ENCODE data around the gene CDH4.

CDH4 gene

DNA sequence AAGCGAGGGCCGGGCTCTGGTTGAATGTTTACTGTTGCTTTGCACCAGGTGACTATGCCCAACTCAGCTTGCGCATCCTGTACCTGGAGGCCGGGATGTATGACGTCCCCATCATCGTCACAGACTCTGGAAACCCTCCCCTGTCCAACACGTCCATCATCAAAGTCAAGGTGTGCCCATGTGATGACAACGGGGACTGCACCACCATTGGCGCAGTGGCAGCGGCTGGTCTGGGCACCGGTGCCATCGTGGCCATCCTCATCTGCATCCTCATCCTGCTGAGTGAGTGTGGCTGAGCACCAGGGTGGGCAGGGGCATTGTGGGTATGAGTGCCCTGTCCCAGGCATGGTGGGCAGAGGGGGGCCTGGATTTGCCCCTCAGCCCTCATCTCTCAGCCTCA lies 677.5 kb downstream of the CDH4 start:
- no peak for DNase-seq

DNA sequence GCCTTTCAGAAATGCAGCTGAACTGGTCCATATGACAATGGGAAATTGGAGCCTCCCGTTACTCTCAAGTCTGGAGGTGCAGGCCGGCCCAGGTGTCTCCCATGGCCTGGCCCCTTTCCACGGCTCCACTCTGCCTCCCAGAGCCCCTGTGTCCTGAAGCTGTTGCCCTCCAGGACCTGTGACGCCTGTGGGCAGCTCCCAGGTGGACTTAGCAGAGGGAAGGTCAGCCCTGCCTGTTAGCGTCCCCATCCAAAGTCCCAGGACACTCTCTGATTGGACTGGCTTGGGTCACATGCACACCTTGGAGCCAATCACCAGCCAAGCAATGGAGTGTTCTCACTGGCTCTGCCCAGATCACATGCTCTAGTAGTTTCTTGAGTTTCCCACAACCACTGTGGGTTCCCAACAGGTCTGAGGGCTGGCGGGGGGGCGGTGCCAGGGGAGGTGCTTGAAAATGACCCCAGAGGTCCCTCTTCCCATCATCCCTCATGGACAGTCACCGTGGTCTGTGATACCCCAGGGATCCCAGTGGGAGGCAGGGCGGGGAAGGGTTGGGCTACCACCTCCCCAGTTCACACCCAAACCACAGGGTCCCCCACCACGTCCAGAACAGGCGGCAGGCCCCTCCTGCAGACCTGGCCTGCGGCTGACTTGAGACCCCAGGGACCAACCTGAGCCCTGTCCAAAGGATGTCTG lies 678.1 kb downstream of the CDH4 start:
- no peak for DNase-seq

DNA sequence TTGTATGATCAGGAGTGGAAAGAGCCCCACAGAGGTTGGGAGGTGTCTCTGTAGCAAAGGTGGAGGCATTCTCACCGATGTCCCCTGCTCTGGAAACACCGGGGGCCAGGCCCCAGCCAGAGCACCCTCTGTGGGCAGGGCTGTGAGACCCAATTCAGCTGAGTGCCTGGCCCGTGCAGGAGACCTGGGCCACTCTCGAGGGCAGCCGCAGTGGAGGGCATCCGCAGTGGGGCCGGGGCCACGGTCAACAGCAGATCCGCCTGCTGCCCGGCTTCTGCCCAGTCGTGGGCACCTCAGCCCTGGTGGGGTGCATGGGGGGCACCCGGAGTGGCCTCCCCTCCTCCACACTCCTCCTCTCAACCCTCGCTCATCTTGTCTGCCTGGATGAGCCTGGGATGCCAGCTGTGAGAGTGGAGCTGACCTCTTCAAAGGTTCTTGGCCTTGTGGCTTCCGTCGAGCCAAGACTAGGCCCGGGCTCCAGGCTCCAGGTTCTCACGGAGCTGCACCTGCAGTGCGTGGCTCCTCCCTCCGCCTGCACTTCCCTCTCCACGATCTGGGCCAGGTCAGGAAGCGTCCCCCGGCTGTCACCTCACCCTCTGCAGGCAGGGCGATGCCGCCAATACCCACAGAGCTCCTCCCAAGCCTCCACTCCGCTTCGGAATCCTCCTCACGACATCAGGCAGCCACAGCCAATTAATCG lies 678.9 kb downstream of the CDH4 start:
- no peak for DNase-seq

DNA sequence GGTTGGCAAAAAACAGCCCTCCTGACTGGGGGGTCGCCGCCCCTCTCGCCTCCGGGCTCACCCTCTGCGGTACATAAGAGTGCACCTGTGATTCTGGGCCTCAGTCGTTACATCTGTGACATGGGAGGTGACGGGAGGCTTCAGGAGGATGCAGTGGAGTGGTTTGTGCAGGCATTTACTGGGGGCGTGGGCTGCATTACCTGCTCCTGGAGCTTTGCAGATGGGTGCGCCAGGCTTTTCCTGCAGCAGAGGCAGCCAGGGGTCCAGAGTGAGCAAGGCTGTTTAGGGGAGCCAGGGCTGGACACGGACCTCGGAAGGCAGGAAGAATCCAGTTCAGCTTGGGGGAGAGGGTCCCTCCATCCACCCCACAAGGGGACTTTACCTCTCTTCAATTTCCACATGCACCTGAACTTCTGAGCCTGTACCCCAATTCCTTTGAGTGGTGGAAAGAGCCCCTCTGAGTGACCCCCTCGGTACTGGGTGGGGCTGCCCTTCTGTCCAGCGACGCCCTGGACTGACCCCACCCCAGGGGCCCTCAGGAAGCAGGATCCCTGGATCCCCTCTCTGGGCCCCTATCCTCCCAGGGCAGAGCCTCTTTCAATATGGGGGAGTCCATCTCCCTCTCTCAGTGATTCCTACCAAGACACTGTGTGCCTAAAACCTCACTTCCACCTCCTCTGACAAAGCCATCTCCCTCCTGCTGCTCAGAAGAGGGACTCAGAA lies 679.6 kb downstream of the CDH4 start:
- DNase-seq, result no peak

DNA sequence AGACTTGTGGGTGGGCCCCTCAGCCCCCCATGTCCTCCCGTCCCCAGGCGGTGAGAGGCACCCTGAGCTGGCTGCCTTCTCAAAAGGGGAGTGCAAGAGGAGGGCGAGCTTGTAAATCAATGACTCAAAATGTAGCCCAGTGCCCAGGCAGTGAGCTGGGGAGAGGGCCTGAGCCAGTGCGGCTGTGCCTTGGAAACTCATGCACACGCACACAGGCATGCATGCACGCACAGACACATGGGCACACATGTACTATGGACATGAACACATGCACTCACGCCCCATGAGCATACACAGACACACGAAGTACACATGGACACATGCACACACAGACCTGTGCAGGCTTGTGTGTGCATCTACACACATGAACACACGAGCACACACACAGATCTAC lies 680.1 kb downstream of the CDH4 start:
- DNase-seq, result no peak

DNA sequence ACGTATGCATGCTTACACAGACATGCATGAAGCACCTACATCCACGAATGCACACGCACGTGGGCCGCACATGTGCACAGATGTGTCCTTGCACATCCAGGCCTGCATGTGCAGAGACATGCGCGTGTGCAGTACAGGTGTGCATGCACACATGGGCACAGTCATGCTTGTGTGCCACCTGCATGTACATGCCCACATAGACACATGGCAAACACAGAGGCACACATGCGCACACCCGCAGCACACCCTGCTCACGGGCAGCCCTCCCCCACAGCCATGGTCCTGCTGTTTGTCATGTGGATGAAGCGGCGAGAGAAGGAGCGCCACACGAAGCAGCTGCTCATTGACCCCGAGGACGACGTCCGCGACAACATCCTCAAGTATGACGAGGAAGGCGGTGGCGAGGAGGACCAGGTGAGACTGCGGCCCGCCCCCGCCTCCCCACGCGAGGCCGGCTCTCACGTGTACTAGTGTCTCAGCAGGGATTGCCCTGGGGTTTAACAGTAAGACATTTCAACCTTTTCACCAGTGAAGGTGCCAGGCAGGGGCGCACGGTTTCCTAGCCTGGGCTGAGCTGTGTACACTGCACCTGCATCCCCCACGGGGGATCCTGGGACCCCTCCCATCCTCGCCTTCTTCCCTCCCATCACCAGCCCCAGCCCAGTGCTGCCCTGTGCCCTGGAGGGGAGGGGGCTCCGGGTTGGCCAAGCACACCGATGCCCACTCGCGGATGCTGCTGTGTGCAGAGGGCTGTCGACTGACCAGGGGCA lies 680.8 kb downstream of the CDH4 start:
- DNase-seq, result no peak

DNA sequence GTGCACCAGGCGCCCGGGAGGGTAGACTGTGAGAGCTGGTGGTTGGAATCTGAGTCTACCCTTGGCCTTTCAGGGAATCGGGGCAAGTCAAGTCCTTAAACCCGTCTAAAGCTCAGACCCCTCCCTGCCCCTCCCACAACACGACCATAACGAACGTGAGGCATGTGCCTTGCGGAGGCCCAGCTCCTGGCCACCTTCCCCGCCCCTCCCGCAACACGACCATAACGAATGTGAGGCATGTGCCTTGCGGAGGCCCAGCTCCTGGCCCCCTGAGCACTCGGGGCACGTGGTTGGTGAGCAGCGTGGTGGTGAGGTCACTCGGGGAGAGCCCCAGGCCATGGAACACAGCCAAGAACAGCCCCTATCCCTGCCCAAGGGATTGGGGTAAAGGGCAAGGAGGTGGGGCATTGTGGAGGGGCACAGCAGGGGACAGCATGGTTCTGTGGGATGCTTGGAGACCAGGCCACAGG lies 681.5 kb downstream of the CDH4 start:
- no peak for DNase-seq

DNA sequence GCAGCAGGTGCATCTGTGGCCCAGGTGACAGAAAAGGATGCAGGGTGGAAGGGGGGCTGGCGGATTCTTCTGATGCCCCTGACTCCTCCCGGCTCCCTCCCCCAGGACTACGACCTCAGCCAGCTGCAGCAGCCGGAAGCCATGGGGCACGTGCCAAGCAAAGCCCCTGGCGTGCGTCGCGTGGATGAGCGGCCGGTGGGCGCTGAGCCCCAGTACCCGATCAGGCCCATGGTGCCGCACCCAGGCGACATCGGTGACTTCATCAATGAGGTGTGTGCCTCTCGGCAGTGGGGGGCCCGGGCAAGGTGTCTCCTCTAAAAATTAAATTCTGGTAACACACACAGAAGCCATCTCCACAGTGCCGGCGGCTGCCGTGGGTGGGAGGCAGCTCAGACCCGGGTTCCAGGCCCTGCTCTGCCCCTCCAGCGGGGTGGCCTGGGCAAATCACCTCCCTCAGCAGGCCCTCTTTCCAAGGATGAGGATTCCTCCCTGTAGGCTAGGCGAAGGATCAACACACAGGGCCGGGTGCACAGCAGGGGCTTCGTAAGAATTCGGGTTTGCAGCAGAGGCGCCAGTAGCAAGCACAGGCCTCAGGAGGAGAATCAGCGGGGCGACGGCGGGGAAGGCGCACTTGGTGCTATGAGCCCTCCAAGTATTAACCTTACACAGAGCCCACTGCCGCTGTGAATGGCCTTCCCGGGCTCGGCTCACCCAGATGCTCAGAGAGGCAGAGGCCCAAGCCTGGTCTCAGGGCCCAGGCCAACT lies 682.1 kb downstream of the CDH4 start:
- no peak for DNase-seq

DNA sequence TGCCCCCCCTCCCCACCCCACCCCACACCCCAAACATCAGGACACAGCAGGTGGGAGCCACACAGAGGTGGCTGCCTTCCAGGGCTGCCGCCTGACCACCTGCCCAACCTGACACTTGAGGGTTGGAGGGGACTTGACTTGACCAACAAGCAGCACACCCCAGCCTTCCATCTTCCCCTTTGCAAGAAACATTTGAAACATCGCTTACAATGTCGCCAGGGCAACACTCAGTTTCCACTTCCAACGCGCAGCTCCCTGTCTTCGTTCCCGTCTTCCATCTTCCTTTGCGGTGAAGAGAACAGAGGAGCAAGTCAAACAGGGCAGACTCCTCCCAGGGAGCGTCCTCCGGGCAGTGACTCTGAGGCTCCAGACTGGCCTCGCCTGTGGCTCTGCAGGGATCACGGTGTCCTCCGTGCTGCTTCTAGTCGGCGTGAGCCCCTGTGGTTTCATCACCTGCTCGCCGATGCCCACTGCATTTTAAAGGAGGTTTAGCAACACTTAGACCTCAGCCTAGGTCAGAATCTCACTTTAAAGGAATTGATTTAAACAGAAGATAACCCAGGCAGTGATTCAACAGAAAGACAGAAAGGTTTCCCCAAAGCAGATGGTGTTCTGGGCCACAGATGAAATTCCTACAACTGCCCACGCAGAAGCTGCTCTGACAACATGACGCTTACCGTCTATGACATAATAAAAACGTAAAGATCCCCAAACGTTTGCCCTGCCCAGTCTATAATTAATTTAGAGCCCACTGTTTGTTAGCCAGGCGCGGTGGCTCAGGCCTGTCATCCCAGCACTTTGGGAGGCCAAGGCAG lies 682.9 kb downstream of the CDH4 start:
- DNase-seq, result no peak

DNA sequence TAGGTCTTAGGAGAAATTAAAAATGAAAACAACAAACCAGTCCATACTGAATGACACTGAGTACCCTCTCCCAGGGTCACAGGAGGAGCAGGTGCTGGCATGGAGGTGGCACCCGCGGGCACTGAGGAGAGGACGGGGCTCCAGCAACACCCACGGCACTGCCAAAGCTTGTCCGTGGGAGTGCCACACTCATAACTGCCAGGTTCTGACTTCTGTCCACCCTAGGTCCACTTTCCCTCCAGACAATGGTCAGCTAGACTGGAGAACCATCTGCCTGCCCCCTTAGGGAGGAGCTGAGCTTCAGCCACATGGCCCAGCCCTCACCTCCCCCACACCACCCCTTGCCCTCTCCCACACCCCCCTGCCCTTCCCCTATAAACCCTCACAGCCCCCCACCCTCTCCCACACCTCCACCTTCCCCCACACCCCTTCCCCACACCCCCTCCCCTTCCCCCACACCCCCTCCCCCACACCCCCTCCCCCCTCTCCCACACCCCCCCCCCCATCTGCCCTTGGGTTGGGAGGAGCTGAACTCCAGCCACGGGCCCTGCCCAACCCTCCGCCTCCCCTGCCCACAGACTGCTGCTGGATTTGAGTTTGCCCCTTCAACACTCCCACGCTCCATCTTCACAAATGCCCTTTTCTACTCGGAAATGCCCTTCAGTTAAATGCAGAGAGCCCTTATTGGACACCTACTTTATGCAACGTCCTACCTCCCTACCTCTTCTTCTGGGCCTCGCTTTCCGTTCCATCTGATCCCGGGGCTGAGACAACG lies 684.1 kb downstream of the CDH4 start:
- DNase-seq, result no peak

DNA sequence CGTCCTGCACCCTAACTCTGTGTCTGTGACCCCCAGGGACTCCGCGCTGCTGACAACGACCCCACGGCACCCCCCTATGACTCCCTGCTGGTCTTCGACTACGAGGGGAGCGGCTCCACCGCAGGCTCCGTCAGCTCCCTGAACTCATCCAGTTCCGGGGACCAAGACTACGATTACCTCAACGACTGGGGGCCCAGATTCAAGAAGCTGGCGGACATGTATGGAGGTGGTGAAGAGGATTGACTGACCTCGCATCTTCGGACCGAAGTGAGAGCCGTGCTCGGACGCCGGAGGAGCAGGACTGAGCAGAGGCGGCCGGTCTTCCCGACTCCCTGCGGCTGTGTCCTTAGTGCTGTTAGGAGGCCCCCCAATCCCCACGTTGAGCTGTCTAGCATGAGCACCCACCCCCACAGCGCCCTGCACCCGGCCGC lies 684.7 kb downstream of the CDH4 start:
- DNase-seq, result no peak

DNA sequence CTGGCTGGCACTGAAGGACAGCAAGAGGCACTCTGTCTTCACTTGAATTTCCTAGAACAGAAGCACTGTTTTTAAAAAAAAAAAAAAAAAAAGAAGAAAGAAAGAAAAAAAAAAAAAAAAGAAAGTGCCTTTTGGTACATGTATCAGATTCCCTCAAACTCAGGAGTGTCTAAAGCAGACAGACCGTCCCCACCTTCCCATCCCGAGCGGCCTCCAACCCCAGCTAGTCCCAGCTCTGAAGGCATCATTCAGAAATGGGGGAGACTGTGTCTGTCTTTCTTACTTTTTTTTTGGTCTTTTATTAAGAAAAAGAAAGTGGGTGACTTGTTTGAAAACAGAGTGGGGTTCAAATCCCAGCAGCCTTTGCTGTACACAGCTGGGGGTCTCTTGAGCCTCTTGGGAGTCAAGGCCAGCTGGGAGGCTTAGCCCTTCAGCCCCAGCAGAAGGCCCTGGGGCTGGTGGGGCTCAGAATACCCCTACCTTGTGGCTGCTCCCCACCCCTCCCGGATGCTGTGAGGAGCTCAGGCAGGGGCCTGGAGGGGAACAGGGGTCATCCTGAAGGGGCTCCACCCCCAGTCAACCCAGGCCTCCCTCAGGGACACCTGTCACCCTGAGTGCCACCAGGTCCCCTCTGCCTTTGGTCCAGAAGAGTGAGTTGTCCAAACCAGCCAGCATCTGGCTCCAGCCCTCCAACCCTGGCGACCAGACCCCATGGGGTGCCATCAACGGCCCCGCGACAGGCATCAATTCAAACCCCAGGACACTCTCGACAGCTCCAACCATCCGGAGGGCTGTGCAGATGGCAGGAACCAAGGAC lies 685.3 kb downstream of the CDH4 start:
- DNase-seq, result no peak

DNA sequence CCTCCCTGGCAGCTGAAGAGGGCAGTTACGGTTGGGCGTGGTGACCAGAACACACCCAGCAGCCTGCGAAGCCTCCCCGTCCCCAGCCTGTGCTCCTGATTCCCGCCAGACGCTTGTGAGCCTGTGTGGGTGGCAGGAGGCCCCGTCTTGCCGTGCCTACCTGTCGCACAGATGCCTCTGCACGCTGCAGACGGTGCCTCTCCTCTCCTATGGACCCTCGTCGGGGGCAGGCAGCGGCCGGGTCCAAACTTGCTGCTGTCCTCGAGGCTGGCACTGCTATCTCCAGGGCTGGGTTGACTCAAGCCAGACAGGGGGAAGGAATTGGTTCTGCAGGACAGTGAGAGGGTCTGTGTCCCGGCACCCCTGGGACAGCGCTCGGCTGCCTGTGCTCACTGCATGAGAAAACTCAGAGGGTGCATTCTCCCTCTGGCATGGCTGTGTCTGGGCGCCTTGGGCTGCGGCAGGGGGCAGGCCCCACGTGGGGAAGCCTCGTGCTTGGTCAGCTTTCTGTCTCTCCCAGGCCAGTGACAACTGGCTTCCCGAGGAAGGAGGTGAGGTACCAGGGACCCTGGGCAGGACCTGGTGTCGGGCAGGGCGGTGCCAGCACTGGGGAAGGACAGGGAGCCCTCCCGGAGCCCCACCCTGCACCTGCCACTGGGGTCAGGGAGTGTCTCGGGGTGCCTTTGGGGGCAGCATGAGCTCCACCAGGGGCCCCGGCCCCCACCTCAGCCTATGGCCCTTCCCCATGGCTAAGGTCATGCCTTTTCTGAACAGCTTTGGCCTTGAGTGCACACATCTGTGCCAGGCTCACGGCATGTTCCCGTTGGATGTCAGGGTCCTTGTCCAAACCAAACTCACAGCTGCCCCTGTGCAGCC lies 686.1 kb downstream of the CDH4 start:
- no peak for DNase-seq

DNA sequence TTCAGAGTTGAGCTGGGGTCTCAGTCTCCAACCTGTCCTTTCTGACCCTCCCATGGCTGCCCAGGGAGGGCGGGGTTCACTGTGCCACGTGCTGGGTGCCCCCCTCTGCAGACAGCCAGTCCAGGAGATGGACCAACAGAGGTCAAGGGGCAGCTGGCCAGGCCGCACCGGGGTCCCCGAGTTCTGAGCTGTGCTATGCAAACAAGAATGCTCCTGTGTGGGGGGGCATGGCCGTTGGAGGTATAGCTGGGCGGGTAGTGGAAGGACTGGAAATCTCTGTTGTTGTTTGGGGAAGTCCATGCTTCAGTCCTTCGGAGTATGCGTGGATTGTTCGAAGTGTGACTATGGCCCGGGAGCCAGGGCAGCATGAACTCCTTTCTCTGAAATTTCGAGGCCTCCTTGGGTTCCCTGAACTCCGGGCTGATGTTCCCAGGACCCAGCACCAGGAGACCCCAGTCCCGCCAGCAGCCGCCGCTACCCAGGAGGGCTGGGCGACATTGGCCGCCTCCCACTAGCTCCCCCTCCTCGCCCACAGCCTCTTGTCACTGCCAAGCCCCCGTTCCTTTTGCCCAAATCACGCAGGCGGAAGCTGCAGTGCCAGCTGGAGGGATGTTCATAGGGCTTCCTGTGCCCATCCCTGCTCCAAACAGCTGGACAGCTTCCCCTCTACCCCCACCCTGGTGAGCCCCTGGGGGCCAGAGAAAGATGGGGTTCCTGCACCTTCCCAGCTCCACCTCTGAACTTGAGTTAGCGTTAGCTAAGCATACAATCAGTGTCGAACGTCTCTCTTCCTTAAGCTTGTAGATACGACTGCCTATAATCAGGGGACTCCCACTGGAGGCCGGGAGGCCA lies 687.0 kb downstream of the CDH4 start:
- no peak for DNase-seq

DNA sequence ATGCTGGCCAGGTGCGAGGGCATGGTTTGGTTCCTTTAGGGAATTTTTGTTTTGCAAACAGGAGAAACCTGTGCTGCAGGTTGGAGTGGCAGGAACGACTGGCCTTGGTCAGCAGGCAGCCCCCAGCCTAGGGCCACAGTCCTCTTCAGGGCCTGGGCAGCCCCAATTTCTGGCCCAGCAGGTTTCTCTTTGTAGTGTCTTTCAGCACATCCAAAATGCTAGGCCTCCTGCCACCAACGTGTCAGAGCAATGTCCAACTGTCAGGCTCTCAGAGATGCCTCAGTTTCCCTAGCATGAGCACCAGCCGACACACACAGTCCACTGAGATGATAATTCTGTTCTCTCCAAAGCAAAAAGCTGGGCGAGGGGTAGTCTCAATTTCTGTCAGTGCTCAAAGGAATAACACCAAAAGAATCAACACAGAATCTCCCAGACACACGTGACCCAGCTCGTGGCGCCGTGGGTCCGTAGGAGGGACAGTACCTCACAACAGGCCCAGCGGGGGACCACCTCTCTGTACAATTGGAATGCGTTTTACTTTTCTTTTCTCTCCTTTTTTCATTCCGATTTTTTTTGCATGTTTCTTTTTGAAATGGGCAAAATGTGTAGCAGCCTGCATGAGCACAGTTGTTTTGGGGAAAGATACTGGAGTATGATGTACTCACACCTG lies 687.8 kb downstream of the CDH4 start:
- no peak for DNase-seq

DNA sequence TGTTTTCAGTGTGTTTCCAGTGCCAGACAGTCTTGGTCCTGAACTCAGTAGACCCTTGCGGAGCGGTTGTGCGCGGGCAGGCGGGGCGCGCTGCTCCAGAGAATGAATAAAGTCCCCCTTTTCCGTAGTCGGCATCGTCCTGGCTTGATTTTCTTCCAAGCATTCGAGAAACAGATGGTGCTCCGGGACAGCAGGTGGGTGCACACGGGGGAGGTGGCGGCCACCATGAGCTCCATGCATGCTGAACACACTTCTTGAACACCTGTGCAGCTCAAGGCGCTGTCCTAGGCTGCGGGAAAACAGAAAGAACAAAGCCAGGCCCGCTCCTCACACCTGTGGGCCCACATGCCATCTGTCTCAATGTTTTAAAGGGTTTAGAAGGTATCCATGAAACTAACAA lies 688.4 kb downstream of the CDH4 start:
- DNase-seq, result no peak
